GM23338 (cell line): ENCODE results near the gene ZNF544. TPM values are rescaled to one million over a fixed set of nuclear protein-coding genes. Genes with fewer than 3 reads are reported as not detected.
"Not testable (repeated sequence)": the region's sequence is repeated elsewhere in the genome, so short reads cannot be mapped to it uniquely, and the experiment has no call there.

Experiments
- ATAC-seq: fragments of 200-7000 bp; cut with Tn5 transposase; 3 replicates; pipeline ENCODE4 v1.9.1; 2020
- DNase-seq: peaks from one replicate; pipeline ENCODE4 v3.0.0-alpha.2; 2015; ENCODE audit warnings: low spot score
- H2AFZ ChIP-seq: fragments of 200-600 bp; sonication (generic); 2 replicates; pipeline ENCODE4 v1.8.0; 2016; ENCODE audit warnings: antibody characterized with exemption, mild to moderate bottlenecking, moderate library complexity
- H3F3A ChIP-seq: fragments of 200-600 bp; sonication (generic); replicated peaks from 2 replicates; pipeline ENCODE4 v1.8.0; 2017; ENCODE audit warnings: antibody characterized with exemption, mixed run types, low read depth
- H3K27ac ChIP-seq: fragments of 200-600 bp; sonication (generic); 2 replicates; pipeline ENCODE4 v1.6.1; 2016; ENCODE audit warnings: low read depth
- H3K27me3 ChIP-seq: fragments of 200-600 bp; sonication (generic); 2 replicates; pipeline ENCODE4 v1.8.0; 2016; ENCODE audit warnings: mild to moderate bottlenecking, mixed run types, moderate library complexity; ENCODE audit not compliant: insufficient read depth
- H3K36me3 ChIP-seq: fragments of 200-600 bp; sonication (generic); 2 replicates; pipeline ENCODE4 v1.8.0; 2016; ENCODE audit warnings: mild to moderate bottlenecking; ENCODE audit not compliant: insufficient read depth
- H3K4me1 ChIP-seq: fragments of 200-600 bp; sonication (generic); 2 replicates; pipeline ENCODE4 v1.8.0; 2016; ENCODE audit warnings: mild to moderate bottlenecking, moderate library complexity; ENCODE audit not compliant: insufficient read depth
- H3K4me2 ChIP-seq: fragments of 200-600 bp; sonication (generic); 2 replicates; pipeline ENCODE4 v1.7.1; 2017; ENCODE audit warnings: mixed run types
- H3K4me3 ChIP-seq: fragments of 200-600 bp; sonication (generic); 2 replicates; pipeline ENCODE4 v1.6.1; 2016; ENCODE audit warnings: mixed run types
- H3K79me2 ChIP-seq: fragments of 200-600 bp; sonication (generic); replicated peaks from 2 replicates; pipeline ENCODE4 v1.8.0; 2017; ENCODE audit warnings: mild to moderate bottlenecking; ENCODE audit not compliant: insufficient read depth
- H3K9me2 ChIP-seq: fragments of 200-600 bp; sonication (generic); 2 replicates; pipeline ENCODE4 v1.8.0; 2017; ENCODE audit not compliant: insufficient read depth
- H4K20me1 ChIP-seq: fragments of 200-600 bp; sonication (generic); replicated peaks from 2 replicates; pipeline ENCODE4 v1.8.0; 2017; ENCODE audit warnings: mild to moderate bottlenecking; ENCODE audit not compliant: insufficient read depth
- H3K27ac Mint-ChIP-seq: 2 replicates; pipeline ENCODE4 v1.8.0; 2020; ENCODE audit warnings: inconsistent platforms, mild to moderate bottlenecking, moderate library complexity, mixed read lengths
- H3K27me3 Mint-ChIP-seq: 3 replicates; pipeline ENCODE4 v1.8.0; 2022; ENCODE audit warnings: low read depth, mild to moderate bottlenecking, moderate library complexity, mixed read lengths, inconsistent platforms; ENCODE audit not compliant: insufficient read depth, poor library complexity
- H3K36me3 Mint-ChIP-seq: 3 replicates; pipeline ENCODE4 v1.8.0; 2021; ENCODE audit warnings: low read depth, mild to moderate bottlenecking, inconsistent platforms, moderate library complexity, mixed read lengths
- H3K4me1 Mint-ChIP-seq: 3 replicates; pipeline ENCODE4 v1.8.0; 2020; ENCODE audit warnings: mild to moderate bottlenecking, inconsistent platforms, mixed read lengths
- H3K4me3 Mint-ChIP-seq: 3 replicates; pipeline ENCODE4 v1.8.0; 2021; ENCODE audit warnings: moderate library complexity, mild to moderate bottlenecking, inconsistent platforms, mixed read lengths
- H3K9me3 Mint-ChIP-seq: 3 replicates; pipeline ENCODE4 v1.8.0; 2020; ENCODE audit warnings: moderate library complexity, mild to moderate bottlenecking, inconsistent platforms, mixed read lengths
- CREB1 ChIP-seq: fragments of 250-450 bp; sonication (Bioruptor Pico); IDR thresholded peaks from 2 replicates; pipeline ENCODE4 v1.5.0; 2020; ENCODE audit warnings: low read depth, mild to moderate bottlenecking, moderate library complexity
- CTCF ChIP-seq, 2 experiments: fragments of 200-600 bp in 1 of 2; sonication (generic) in 1 of 2; conservative IDR thresholded peaks; 2 replicates each; pipeline versions ENCODE4 v1.5.1 to v1.6.1; 2016 to 2017; ENCODE audit warnings: antibody characterized with exemption in 2 of 2, low read depth in 2 of 2, mild to moderate bottlenecking in 2 of 2, moderate library complexity in 1 of 2
- EZH2 ChIP-seq: fragments of 200-600 bp; sonication (generic); IDR thresholded peaks from one replicate; pipeline ENCODE4 v1.8.0; 2017; ENCODE audit warnings: antibody characterized with exemption, mild to moderate bottlenecking, low read depth; ENCODE audit not compliant: unreplicated experiment
- EZH2phosphoT487 ChIP-seq: fragments of 200-600 bp; sonication (generic); IDR thresholded peaks from one replicate; pipeline ENCODE4 v1.8.1; 2018; ENCODE audit warnings: antibody characterized with exemption; ENCODE audit not compliant: unreplicated experiment
- JUNB ChIP-seq: IDR thresholded peaks from one replicate; pipeline ENCODE4 v1.6.1; 2016; ENCODE audit warnings: antibody characterized with exemption; ENCODE audit not compliant: unreplicated experiment
- ZNF114 ChIP-seq: fragments of 250-450 bp; sonication (Bioruptor Pico); IDR thresholded peaks from 2 replicates; pipeline ENCODE4 v1.5.0; 2020; ENCODE audit warnings: mild to moderate bottlenecking, moderate library complexity
- ZNF462 ChIP-seq: fragments of 250-450 bp; sonication (Bioruptor Pico); IDR thresholded peaks from 2 replicates; pipeline ENCODE4 v1.5.0; 2020; ENCODE audit warnings: mild to moderate bottlenecking, moderate library complexity
- polyA plus RNA-seq: library from polyadenylated mRNA; unstranded; fragments of >200 nt; fragmentation: Nextera tagmentation; extraction: Ambion mirVana; gene quantifications from 2 replicates; pipeline ENCODE4 v1.2.1, GENCODE V29; 2016
- total RNA-seq: library from RNA; depleted of rRNA; stranded (reverse); fragments of >200 nt; shearing (Covaris generic); gene quantifications from 2 replicates; pipeline ENCODE4 v1.2.3, GENCODE V29; 2014

ZNF544 gene
- total and polyA plus RNA-seq, 2 experiments from 2014 or later = 29.4 to 93.9 TPM

GRCh38 chr19:58307736-58308135 lies 79.0 kb downstream of the ZNF544 start:
- Mint-ChIP-seq H3K27me3 (peaks cover 7% of the 10 kb centered on the region), H3K9me3 (no peaks in the 10 kb centered on the region), H3K36me3 (peaks cover 52% of the 10 kb centered on the region), H3K4me1 (peaks cover 13% of the 10 kb centered on the region), H3K27ac (no peak overlapping the region), H3K4me3 (no peak overlapping the region)
- peaks cover 6% of the 10 kb centered on the region; the same call in 1 of the 2 replicates for H3K4me1 ChIP-seq
- H4K20me1 ChIP-seq = peaks cover 14% of the 10 kb centered on the region
- H3K4me3 ChIP-seq = no peak overlapping the region
- DNase-seq = no peak
- ATAC-seq = no peak
- H3K4me2 ChIP-seq = no peak overlapping the region
- H3K79me2 ChIP-seq = peaks cover 14% of the 10 kb centered on the region
- TF ChIP-seq EZH2phosphoT487 = no peak
- H3F3A ChIP-seq = 0 out of 2 replicates have a peak, but pooled peaks cover 8% of the 10 kb centered on the region
- H3K27ac ChIP-seq = no peak overlapping the region
- no peaks in the 10 kb centered on the region for H3K27me3 ChIP-seq
- H3K9me2 ChIP-seq = no peaks in the 10 kb centered on the region
- no peak overlapping the region for H2AFZ ChIP-seq
- H3K36me3 ChIP-seq = peaks cover 3% of the 10 kb centered on the region

- not testable (repeated sequence) for H3K4me3 ChIP-seq, H4K20me1 ChIP-seq, H2AFZ ChIP-seq, H3F3A ChIP-seq, H3K27ac ChIP-seq, H3K9me3 Mint-ChIP-seq, H3K4me1 ChIP-seq, H3K4me1 Mint-ChIP-seq, H3K27ac Mint-ChIP-seq, H3K27me3 Mint-ChIP-seq, H3K27me3 ChIP-seq, H3K4me3 Mint-ChIP-seq, H3K4me2 ChIP-seq, H3K9me2 ChIP-seq
- H3K36me3 Mint-ChIP-seq = peaks cover 76% of the 10 kb centered on the region
- peak; percentile 82 for ATAC-seq
- Histone ChIP-seq H3K79me2 (peaks cover 12% of the 10 kb centered on the region), H3K36me3 (peaks cover 10% of the 10 kb centered on the region)
- DNase-seq = peak; percentile 71
- peak; percentile 77 for TF ChIP-seq CREB1
- TF ChIP-seq CTCF (conservative IDR thresholded peaks at IDR 0.05; ENCODE audit: low read depth in 2 of 2) = peak; percentile 59 to 65
Observed at GRCh38 chr19:58310685-58311084, 82.0 kb downstream of the ZNF544 start.

- H3K27me3 ChIP-seq = no peaks in the 10 kb centered on the region
- H3K36me3 ChIP-seq = peaks cover 10% of the 10 kb centered on the region
- Mint-ChIP-seq H3K36me3 (peaks cover 74% of the 10 kb centered on the region), H3K4me1 (peaks cover under 1% of the 10 kb centered on the region), H3K27me3 (peaks cover 6% of the 10 kb centered on the region), H3K27ac (no peak overlapping the region), H3K9me3 (no peaks in the 10 kb centered on the region), H3K4me3 (no peak overlapping the region)
- H3K9me2 ChIP-seq = no peaks in the 10 kb centered on the region
- DNase-seq (no peak), ATAC-seq (no peak)
- H3K27ac ChIP-seq = no peak overlapping the region
- H3F3A ChIP-seq = 0 out of 2 replicates have a peak, but pooled peaks cover 4% of the 10 kb centered on the region
- peaks cover 1% of the 10 kb centered on the region; the same call in 1 of the 2 replicates for H4K20me1 ChIP-seq
- H3K4me1 ChIP-seq = no peaks in the 10 kb centered on the region
- H2AFZ ChIP-seq = no peak overlapping the region
- H3K4me3 ChIP-seq = no peak overlapping the region
- H3K79me2 ChIP-seq = 0 out of 2 replicates have a peak, but pooled peaks cover 5% of the 10 kb centered on the region
- H3K4me2 ChIP-seq = no peak overlapping the region
- TF ChIP-seq CREB1 = no peak
- no peak for TF ChIP-seq JUNB
- no peak for TF ChIP-seq EZH2phosphoT487
- TF ChIP-seq ZNF114 = no peak
- no peak for TF ChIP-seq ZNF462 (CRISPR knock-in tag)
- TF ChIP-seq EZH2 = no peak
Observed at GRCh38 chr19:58311345-58311865, 82.7 kb downstream of the ZNF544 start.
